Endothelial cell of umbilical vein (primary cell): ENCODE measurements around the gene TTC39A. TPM values are rescaled to one million over a fixed set of nuclear protein-coding genes. Genes with fewer than 3 reads are reported as not detected.

Experiments
- BruUV-seq: library from RNA; stranded (reverse); fragments of 400-500 nt; replicated peaks from 2 replicates; lab custom pipeline; 2021; lab: Mats Ljungman, UMichigan
- CTCF ChIA-PET: fragments of 300-600, 350-600 bp; sonication (Branson Sonifier 250); formaldehyde crosslinking; loops from one replicate; lab custom pipeline; 2021; ENCODE audit warnings: antibody characterized with exemption, inconsistent platforms; lab: Charles Lee
- POLR2A ChIA-PET: fragments of 300-600, 350-600 bp; sonication (Branson Sonifier 250); formaldehyde crosslinking; loops from one replicate; lab custom pipeline; 2021; ENCODE audit warnings: antibody characterized with exemption, inconsistent platforms; lab: Charles Lee
- DNase-seq: peaks from one replicate; pipeline ENCODE4 v3.0.0-alpha.2; 2011; ENCODE audit warnings: low read depth, low spot score
- FAIRE-seq: peaks from 2 replicates; lab custom pipeline; 2011; peaks lifted over from hg19 to GRCh38; lab: Jason Lieb, UNC
- H2AFZ ChIP-seq: 2 replicates; pipeline ENCODE4 v1.6.0; 2012; ENCODE audit warnings: low read depth, low read length, control low read depth, inconsistent platforms
- H3K27ac ChIP-seq: 2 replicates; pipeline ENCODE4 v1.5.1; 2011; ENCODE audit warnings: low read depth, mild to moderate bottlenecking, control low read depth, low read length, moderate library complexity; ENCODE audit not compliant: insufficient read depth
- H3K27me3 ChIP-seq, 2 experiments: 2 replicates each; pipeline versions ENCODE4 v1.6.0 to v1.6.1; 2011; ENCODE audit warnings: low read length in 2 of 2, mixed read lengths in 1 of 2; ENCODE audit not compliant: control insufficient read depth in 2 of 2, insufficient read depth in 2 of 2
- H3K36me3 ChIP-seq, 2 experiments: 2 replicates in 1 of 2; 3 replicates in 1 of 2; pipeline ENCODE4 v1.5.1; 2011; ENCODE audit warnings: low read length in 2 of 2, mild to moderate bottlenecking in 1 of 2, moderate library complexity in 1 of 2; ENCODE audit not compliant: control insufficient read depth in 2 of 2, insufficient read depth in 2 of 2; ENCODE audit errors: extremely low read depth in 1 of 2
- H3K4me1 ChIP-seq: 3 replicates; pipeline ENCODE4 v1.5.1; 2011; ENCODE audit warnings: mild to moderate bottlenecking, low read length; ENCODE audit not compliant: control insufficient read depth, insufficient read depth; ENCODE audit errors: extremely low read depth
- H3K4me2 ChIP-seq: 2 replicates; pipeline ENCODE4 v1.6.1; 2011; ENCODE audit warnings: low read length, control low read depth, mixed read lengths; ENCODE audit not compliant: insufficient read depth
- H3K4me3 ChIP-seq, 3 experiments: fragments of 200-600 bp in 1 of 3; sonication (generic), shearing (Covaris generic) in 1 of 3; replicated peaks in 1 of 3; 2 replicates each; pipeline ENCODE4 v1.5.1; 2011 to 2016; ENCODE audit warnings: control low read depth in 3 of 3, low read length in 3 of 3, mild to moderate bottlenecking in 2 of 3, inconsistent platforms in 1 of 3, low read depth in 1 of 3, moderate library complexity in 1 of 3; ENCODE audit not compliant: insufficient read depth in 1 of 3
- H3K79me2 ChIP-seq: 2 replicates; pipeline ENCODE4 v1.6.0; 2012; ENCODE audit warnings: low read length, inconsistent platforms; ENCODE audit not compliant: control insufficient read depth, insufficient read depth
- H3K9ac ChIP-seq: replicated peaks from 2 replicates; pipeline ENCODE3; 2011; ENCODE audit warnings: low read length, control low read depth; ENCODE audit not compliant: insufficient read depth; ENCODE audit errors: extremely low read depth
- H3K9me1 ChIP-seq: replicated peaks from 3 replicates; pipeline ENCODE4 v1.6.0; 2011; ENCODE audit warnings: mild to moderate bottlenecking, low read length; ENCODE audit not compliant: control insufficient read depth, insufficient read depth; ENCODE audit errors: extremely low read depth
- H3K9me3 ChIP-seq: replicated peaks from 2 replicates; pipeline ENCODE4 v1.5.1; 2012; ENCODE audit warnings: low read length, inconsistent platforms; ENCODE audit not compliant: control insufficient read depth, insufficient read depth
- H4K20me1 ChIP-seq: replicated peaks from 2 replicates; pipeline ENCODE3; 2011; ENCODE audit warnings: mild to moderate bottlenecking, low read length; ENCODE audit not compliant: control insufficient read depth, insufficient read depth; ENCODE audit errors: extremely low read depth
- CTCF ChIP-seq, 2 donors: IDR thresholded peaks; 1 replicate in 1 of 2; 2 replicates in 1 of 2; pipeline ENCODE4 v1.5.1; 2011; ENCODE audit warnings: low read length in 2 of 2, mild to moderate bottlenecking in 2 of 2, moderate library complexity in 2 of 2, control low read depth in 1 of 2, inconsistent platforms in 1 of 2, low read depth in 1 of 2; ENCODE audit not compliant: insufficient read depth in 1 of 2; ENCODE audit errors: extremely low read depth in 1 of 2
- EZH2 ChIP-seq: IDR thresholded peaks from 2 replicates; pipeline ENCODE4 v1.6.1; 2012; ENCODE audit warnings: borderline replicate concordance, low read depth, mild to moderate bottlenecking, moderate library complexity, low read length, inconsistent platforms; ENCODE audit not compliant: severe bottlenecking
- FOS ChIP-seq: IDR thresholded peaks from 2 replicates; pipeline ENCODE4 v1.6.1; 2011; ENCODE audit warnings: mild to moderate bottlenecking, low read length, moderate library complexity, borderline replicate concordance; ENCODE audit not compliant: insufficient read depth
- GATA2 ChIP-seq: IDR thresholded peaks from 2 replicates; pipeline ENCODE4 v1.7.0; 2011; ENCODE audit warnings: low read depth, mild to moderate bottlenecking, moderate library complexity, mixed read lengths, low read length; ENCODE audit not compliant: insufficient read length, insufficient read depth
- JUN ChIP-seq: IDR thresholded peaks from 2 replicates; pipeline ENCODE4 v1.6.1; 2011; ENCODE audit warnings: borderline replicate concordance, low read depth; ENCODE audit not compliant: insufficient read length, insufficient read depth
- MAX ChIP-seq: IDR thresholded peaks from 2 replicates; pipeline ENCODE4 v1.6.1; 2011; ENCODE audit not compliant: insufficient read depth, insufficient read length
- MYC ChIP-seq: IDR thresholded peaks from one replicate; pipeline ENCODE4 v1.6.1; 2011; ENCODE audit warnings: mild to moderate bottlenecking, low read depth, low read length
- POLR2A ChIP-seq: IDR thresholded peaks from 2 replicates; pipeline ENCODE4 v1.6.1; 2012; ENCODE audit warnings: low read depth, mild to moderate bottlenecking, control low read depth, low read length
- POLR2AphosphoS5 ChIP-seq: IDR thresholded peaks from 2 replicates; pipeline ENCODE4 v1.6.1; 2012; ENCODE audit warnings: low read depth, mild to moderate bottlenecking, control low read depth, low read length, moderate library complexity; ENCODE audit not compliant: insufficient read depth
- dilution Hi-C: fragments of 300-500 bp; cut with MboI; formaldehyde crosslinking; loops from one replicate; pipeline ENCODE4 v1.15.0; 2019; ENCODE audit warnings: low sequenced_read_pairs; ENCODE audit not compliant: extremely low pct_ligation_motif_present
- intact Hi-C: fragments of 100-400 bp; cut with micrococcal nuclease; formaldehyde crosslinking; loops from one replicate; pipeline ENCODE4 v1.10.0; 2022
- polyA plus RNA-seq, 4 experiments: library from polyadenylated mRNA; depleted of rRNA in 3 of 4; stranded (reverse) in 3 of 4; unstranded in 1 of 4; fragments of >200 nt; gene quantifications; 2 replicates each; pipeline versions ENCODE4 v1.2.1 to v1.2.3, GENCODE V29; 2011 to 2012; ENCODE audit warnings: missing spikeins in 1 of 4
- total RNA-seq: library from RNA; stranded (reverse); gene quantifications from 2 replicates; pipeline ENCODE4 v1.2.3, GENCODE V29; 2021

TTC39A gene
- total and polyA plus RNA-seq, 2 donors (not counting 3 experiments of a cell fraction or from before 2014, with no cell fraction given) = 1.1 to 1.7 TPM

- intact Hi-C loops = no loop called here
Measured at GRCh38 chr1:51281807-51282206, 48.6 kb downstream of the TTC39A start.

GRCh38 chr1:51280321-51280978 lies 49.9 kb downstream of the TTC39A start:
- no peaks in the 10 kb centered on the region for H3K9me3 ChIP-seq
- no peaks in the 10 kb centered on the region for H4K20me1 ChIP-seq
- H3K4me2 ChIP-seq = no peak overlapping the region
- no peaks in the 10 kb centered on the region for H3K36me3 ChIP-seq
- H3K4me1 ChIP-seq = peaks cover 10% of the 10 kb centered on the region
- POLR2A ChIA-PET = no interaction called here
- BruUV-seq = no TSS peak
- intact Hi-C loops (no loop called here), dilution Hi-C loops (no loop called here)
- no peaks in the 10 kb centered on the region for H3K27me3 ChIP-seq
- H3K27ac ChIP-seq = no peak overlapping the region
- no peak overlapping the region for H3K9ac ChIP-seq
- TF ChIP-seq MAX (no peak), GATA2 (no peak), POLR2AphosphoS5 (no peak), FOS (no peak), EZH2 (no peak), POLR2A (no peak), CTCF (IDR thresholded peaks at IDR 0.05; ENCODE audit: extremely low read depth in 1 of 2, insufficient read depth in 1 of 2, low read depth in 1 of 2, low read length in 2 of 2) (no peak), MYC (no peak), JUN (no peak)
- CTCF ChIA-PET = interaction anchor here (1.5 kb wide), 1 partner anchor 16 kb away, joined by 5 read pairs; no protein-coding TSS in a partner anchor
- DNase-seq (no peak), FAIRE-seq (no peak)
- H3K9me1 ChIP-seq = no peaks in the 10 kb centered on the region
- no peaks in the 10 kb centered on the region for H3K79me2 ChIP-seq
- H3K4me3 ChIP-seq = no peak overlapping the region
- no peak overlapping the region for H2AFZ ChIP-seq

More at GRCh38 chr1:51281807-51282206, 48.6 kb downstream of the TTC39A start:
- Histone ChIP-seq H3K4me3 (no peak overlapping the region), H3K9ac (no peak overlapping the region), H2AFZ (no peak overlapping the region), H3K27ac (no peak overlapping the region), H3K4me1 (peaks cover 10% of the 10 kb centered on the region), H4K20me1 (no peaks in the 10 kb centered on the region), H3K9me1 (no peaks in the 10 kb centered on the region), H3K36me3 (no peaks in the 10 kb centered on the region), H3K79me2 (no peaks in the 10 kb centered on the region), H3K9me3 (no peaks in the 10 kb centered on the region), H3K27me3 (no peaks in the 10 kb centered on the region), H3K4me2 (no peak overlapping the region)
- no TSS peak for BruUV-seq
- dilution Hi-C loops = no loop called here
- ChIA-PET POLR2A (no interaction called here), CTCF (no interaction called here)
- FAIRE-seq (no peak), DNase-seq (no peak)
- no peak for TF ChIP-seq MAX
